ENCODE data around the gene TRAK1.

The TRAK1 gene

DNA sequence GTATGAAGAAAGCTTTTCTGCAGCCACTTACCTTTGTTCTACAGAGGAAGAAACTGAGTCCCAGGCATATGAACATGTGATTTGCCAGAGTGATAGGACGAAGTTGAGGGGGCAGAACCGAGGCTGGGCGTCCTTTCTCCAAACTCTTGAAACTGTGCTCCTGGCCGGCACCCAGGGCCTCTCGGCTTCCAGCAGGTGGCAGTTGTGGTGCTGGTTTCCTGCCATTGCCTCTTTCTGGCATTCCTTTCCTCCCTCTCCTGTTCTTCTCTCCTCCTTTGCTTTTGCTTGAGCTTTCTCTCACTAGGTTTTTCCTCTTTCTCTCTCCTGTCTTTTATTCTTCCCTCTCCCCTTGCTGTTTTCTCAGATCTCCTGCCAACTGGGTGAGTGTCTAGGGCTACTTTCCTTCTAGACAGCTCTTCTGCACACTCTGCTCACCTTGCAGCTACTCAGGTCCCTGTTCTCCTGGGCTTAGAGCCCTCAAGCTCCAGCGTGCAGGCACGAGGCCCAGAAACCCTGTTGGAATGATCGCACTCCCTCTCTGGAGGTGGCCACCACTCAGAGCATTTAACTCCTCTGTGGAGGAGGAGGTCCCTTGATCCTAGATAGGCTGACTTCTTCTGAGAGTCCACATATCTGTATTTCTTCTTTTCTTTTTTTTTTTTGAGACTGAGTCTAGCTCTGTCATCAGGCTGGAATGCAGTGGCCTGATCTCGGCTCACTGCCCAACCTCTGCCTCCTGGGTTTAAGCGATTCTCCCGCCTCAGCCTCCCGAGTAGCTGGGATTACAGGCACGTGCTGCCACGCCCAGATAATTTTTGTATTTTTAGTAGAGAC is 26.2 kb downstream of the TRAK1 start:
- Histone ChIP-seq H3K4me1 (peaks cover 4% of the 10 kb centered on the region), H3K4me3 (ENCODE audit: low read depth, low read length) (no peak overlapping the region), H3K27ac (no peak overlapping the region), H3K4me2 (ENCODE audit: low read length) (no peak overlapping the region), H3K9ac (no peak overlapping the region), H3K36me3 (ENCODE audit: control insufficient read depth, insufficient read depth, low read length) (no peaks in the 10 kb centered on the region), H2AFZ (no peak overlapping the region), H3K9me3 (ENCODE audit: control insufficient read depth, low read length) (no peaks in the 10 kb centered on the region), H3K27me3 (ENCODE audit: control insufficient read depth, insufficient read depth, low read length) (no peaks in the 10 kb centered on the region), H3K79me2 (peaks cover 14% of the 10 kb centered on the region)
- TF ChIP-seq, protein P1, sequence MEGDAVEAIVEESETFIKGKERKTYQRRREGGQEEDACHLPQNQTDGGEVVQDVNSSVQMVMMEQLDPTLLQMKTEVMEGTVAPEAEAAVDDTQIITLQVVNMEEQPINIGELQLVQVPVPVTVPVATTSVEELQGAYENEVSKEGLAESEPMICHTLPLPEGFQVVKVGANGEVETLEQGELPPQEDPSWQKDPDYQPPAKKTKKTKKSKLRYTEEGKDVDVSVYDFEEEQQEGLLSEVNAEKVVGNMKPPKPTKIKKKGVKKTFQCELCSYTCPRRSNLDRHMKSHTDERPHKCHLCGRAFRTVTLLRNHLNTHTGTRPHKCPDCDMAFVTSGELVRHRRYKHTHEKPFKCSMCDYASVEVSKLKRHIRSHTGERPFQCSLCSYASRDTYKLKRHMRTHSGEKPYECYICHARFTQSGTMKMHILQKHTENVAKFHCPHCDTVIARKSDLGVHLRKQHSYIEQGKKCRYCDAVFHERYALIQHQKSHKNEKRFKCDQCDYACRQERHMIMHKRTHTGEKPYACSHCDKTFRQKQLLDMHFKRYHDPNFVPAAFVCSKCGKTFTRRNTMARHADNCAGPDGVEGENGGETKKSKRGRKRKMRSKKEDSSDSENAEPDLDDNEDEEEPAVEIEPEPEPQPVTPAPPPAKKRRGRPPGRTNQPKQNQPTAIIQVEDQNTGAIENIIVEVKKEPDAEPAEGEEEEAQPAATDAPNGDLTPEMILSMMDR (IDR thresholded peaks at IDR 0.05): peak; percentile 55

DNA sequence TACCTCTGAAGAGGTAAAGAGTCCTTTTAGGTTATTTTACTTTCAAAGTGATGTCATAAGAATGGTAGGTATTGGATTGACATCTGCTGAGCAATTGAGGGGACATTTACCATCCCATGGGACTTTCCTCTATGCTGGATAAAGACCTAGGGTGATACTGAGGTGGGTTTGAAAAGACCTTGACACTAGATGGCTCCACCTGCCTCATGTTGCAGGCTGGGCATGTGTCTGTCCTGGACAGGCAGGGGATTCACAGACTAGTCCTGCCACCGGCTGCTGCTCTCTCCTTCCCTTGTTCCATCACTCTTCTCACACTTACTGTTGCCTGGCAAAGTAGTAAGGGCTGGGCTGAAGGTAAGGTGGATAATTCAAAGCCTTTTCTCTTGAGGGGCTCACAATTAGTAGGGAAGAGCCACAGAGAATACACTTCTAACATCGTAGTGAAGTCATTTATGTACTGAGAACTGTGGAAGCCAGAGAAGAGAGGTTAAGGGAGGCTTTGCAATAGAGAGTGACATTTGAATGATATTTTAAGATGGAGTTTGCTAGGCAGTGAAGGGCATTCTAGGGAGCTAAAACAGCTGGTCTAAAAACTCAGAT is 27.7 kb downstream of the TRAK1 start:
- Histone ChIP-seq H2AFZ (no peak overlapping the region), H3K27ac (no peak overlapping the region), H3K9ac (no peak overlapping the region), H3K4me3 (ENCODE audit: low read depth, low read length) (no peak overlapping the region), H3K79me2 (peaks cover 24% of the 10 kb centered on the region), H3K9me3 (ENCODE audit: control insufficient read depth, low read length) (no peaks in the 10 kb centered on the region), H3K27me3 (ENCODE audit: control insufficient read depth, insufficient read depth, low read length) (no peaks in the 10 kb centered on the region), H3K4me1 (peaks cover 4% of the 10 kb centered on the region), H3K4me2 (ENCODE audit: low read length) (no peak overlapping the region), H3K36me3 (ENCODE audit: control insufficient read depth, insufficient read depth, low read length) (no peaks in the 10 kb centered on the region)
- TF ChIP-seq, protein P1 (IDR thresholded peaks at IDR 0.05): peak; percentile 18

DNA sequence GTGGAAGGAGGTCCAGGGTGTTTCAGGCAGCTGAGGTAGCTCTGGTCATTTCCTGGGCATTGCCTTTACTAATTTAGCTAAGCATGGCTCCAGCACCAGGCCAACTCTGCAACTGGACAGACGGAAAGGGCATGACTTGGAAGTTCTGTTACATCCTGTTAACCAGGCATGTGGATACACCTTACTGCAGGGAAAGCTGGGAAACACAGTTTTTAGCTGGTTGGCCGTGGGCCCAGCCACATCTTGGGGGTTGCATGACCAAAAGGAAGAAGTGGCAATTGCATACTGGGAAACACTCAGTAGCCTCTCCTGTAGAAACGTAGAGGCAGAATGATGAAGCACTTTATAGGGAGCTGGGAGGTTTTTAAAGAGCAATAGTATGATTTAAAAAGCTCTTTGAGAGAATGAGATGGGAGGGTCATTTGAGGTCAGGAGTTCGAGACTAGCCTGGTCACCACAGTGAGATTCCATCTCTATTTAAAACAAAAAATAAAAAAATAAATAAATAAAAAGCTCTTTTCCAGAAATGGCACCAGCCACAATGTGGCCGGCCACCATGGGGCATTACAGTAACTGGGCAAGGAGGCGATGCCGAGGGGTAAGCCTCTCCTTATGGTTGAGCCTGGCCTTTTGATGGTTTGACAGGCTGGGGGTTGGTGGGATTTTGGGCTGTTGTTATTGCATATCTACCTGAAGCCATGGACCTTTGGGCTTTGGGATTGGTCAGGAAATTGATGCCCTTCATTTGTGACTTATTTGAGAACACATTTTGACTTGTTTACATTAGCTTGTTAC is 28.6 kb downstream of the TRAK1 start:
- no peak overlapping the region for H3K9ac ChIP-seq
- peaks cover 4% of the 10 kb centered on the region for H3K4me1 ChIP-seq
- H3K9me3 ChIP-seq (ENCODE audit: control insufficient read depth, low read length): no peaks in the 10 kb centered on the region
- TF ChIP-seq, protein P1 (IDR thresholded peaks at IDR 0.05): no peak
- no peaks in the 10 kb centered on the region for H3K36me3 ChIP-seq (ENCODE audit: control insufficient read depth, insufficient read depth, low read length)
- H2AFZ ChIP-seq: no peak overlapping the region
- H3K79me2 ChIP-seq: peaks cover 31% of the 10 kb centered on the region
- no peak overlapping the region for H3K4me2 ChIP-seq (ENCODE audit: low read length)
- H3K27me3 ChIP-seq (ENCODE audit: control insufficient read depth, insufficient read depth, low read length): no peaks in the 10 kb centered on the region
- no peak overlapping the region for H3K4me3 ChIP-seq (ENCODE audit: low read depth, low read length)
- H3K27ac ChIP-seq: no peak overlapping the region

DNA sequence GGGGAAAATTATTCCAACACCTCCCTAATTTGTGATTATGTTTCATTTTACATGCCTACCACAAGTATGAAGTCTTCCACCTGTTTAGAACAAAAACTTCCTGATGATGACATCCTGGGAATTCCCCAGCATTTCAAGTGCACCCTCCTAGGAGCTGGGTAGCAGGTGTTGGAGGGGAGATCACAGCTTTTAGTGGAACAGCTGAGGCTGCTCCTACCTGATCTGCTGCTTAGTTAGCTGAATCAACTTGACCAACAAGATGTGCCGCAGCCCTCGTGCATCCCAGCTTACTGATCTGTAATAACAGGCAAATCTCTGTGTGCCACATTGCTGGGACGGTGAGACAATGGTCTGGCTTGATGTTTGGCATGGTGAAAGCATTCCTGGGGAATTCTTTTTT is 29.7 kb downstream of the TRAK1 start:
- Histone ChIP-seq H3K79me2 (peaks cover 39% of the 10 kb centered on the region), H3K9me3 (ENCODE audit: control insufficient read depth, low read length) (no peaks in the 10 kb centered on the region), H3K4me3 (ENCODE audit: low read depth, low read length) (no peak overlapping the region), H2AFZ (no peak overlapping the region), H3K27ac (no peak overlapping the region), H3K9ac (no peak overlapping the region), H3K27me3 (ENCODE audit: control insufficient read depth, insufficient read depth, low read length) (no peaks in the 10 kb centered on the region), H3K36me3 (ENCODE audit: control insufficient read depth, insufficient read depth, low read length) (no peaks in the 10 kb centered on the region), H3K4me2 (ENCODE audit: low read length) (no peak overlapping the region), H3K4me1 (peaks cover 4% of the 10 kb centered on the region)
- TF ChIP-seq, protein P1 (IDR thresholded peaks at IDR 0.05): no peak

All from parathyroid adenoma (tissue), 2 donors.